A549 (cell line): ENCODE measurements around the gene TAF4B. TPM values are rescaled to one million over a fixed set of nuclear protein-coding genes. Genes with fewer than 3 reads are reported as not detected.
"Not testable (repeated sequence)": the region's sequence is repeated elsewhere in the genome, so short reads cannot be mapped to it uniquely, and the experiment has no call there.

Experiments used
- ATAC-seq, 2 experiments: fragments of 200-7000 bp in 1 of 2; fragments of >200 bp in 1 of 2; cut with Nextera tagmentation in 1 of 2; cut with Tn5 transposase in 1 of 2; 3 replicates each; pipeline versions ENCODE4 v1.8.0 to v1.9.1; 2018 to 2020; ENCODE audit warnings: mild to moderate bottlenecking in 1 of 2, moderate library complexity in 1 of 2
- CTCF ChIA-PET: fragments of 300-600 bp; sonication (Branson Sonifier 250); formaldehyde crosslinking; extraction: SDS; loops from one replicate; lab custom pipeline; 2021; ENCODE audit warnings: antibody characterized with exemption, inconsistent platforms; lab: Yijun Ruan, JAX
- POLR2A ChIA-PET: fragments of 350-600 bp; formaldehyde crosslinking; extraction: SDS; loops from one replicate; lab custom pipeline; 2021; ENCODE audit warnings: antibody characterized with exemption, inconsistent platforms; lab: Yijun Ruan, JAX
- DNase-seq, 2 experiments: peaks; one replicate each; pipeline versions ENCODE4 v3.0.0 to v3.0.0-alpha.2; 2011 to 2016; ENCODE audit warnings: low read depth in 1 of 2, low spot score in 1 of 2
- FAIRE-seq: peaks from 2 replicates; lab custom pipeline; 2011; peaks lifted over from hg19 to GRCh38; lab: Jason Lieb, UNC
- H3K27ac ChIP-seq, 2 experiments: fragments of >200 bp; sonication (Bioruptor Twin); formaldehyde crosslinking; 3 replicates each; pipeline ENCODE4 v1.5.1; 2016 to 2017
- H3K4me1 ChIP-seq: fragments of >200 bp; sonication (Bioruptor Twin); formaldehyde crosslinking; 3 replicates; pipeline ENCODE4 v1.6.1; 2016
- H3K4me2 ChIP-seq: fragments of >200 bp; sonication (Bioruptor Twin); formaldehyde crosslinking; 3 replicates; pipeline ENCODE4 v1.6.1; 2016
- H3K4me3 ChIP-seq: fragments of >200 bp; sonication (Bioruptor Twin); formaldehyde crosslinking; 3 replicates; pipeline ENCODE4 v1.5.1; 2016
- H3K9me3 ChIP-seq: fragments of >200 bp; sonication (Bioruptor Twin); formaldehyde crosslinking; 3 replicates; pipeline ENCODE4 v1.6.1; 2016
- ATOH8 ChIP-seq: fragments of 250-450 bp; sonication (Bioruptor Pico); IDR thresholded peaks from 2 replicates; pipeline ENCODE4 v1.5.0; 2020; ENCODE audit warnings: low read depth, mild to moderate bottlenecking, moderate library complexity
- BCL3 ChIP-seq: fragments of >200 bp; sonication (Bioruptor Twin); formaldehyde crosslinking; IDR thresholded peaks from 3 replicates; pipeline ENCODE4 v1.6.1; 2016
- BHLHE40 ChIP-seq: IDR thresholded peaks from 2 replicates; pipeline ENCODE4 v1.6.1; 2012; ENCODE audit warnings: low read depth, low read length, inconsistent platforms
- E2F6 ChIP-seq: IDR thresholded peaks from 2 replicates; pipeline ENCODE4 v1.6.1; 2012; ENCODE audit warnings: low read depth, borderline replicate concordance
- EHF ChIP-seq: fragments of 250-450 bp; sonication (Bioruptor Pico); IDR thresholded peaks from 2 replicates; pipeline ENCODE4 v1.5.0; 2020; ENCODE audit warnings: mild to moderate bottlenecking
- EHMT2 ChIP-seq: fragments of 200-600 bp; sonication (generic); IDR thresholded peaks from 2 replicates; pipeline ENCODE4 v1.6.1; 2016; ENCODE audit warnings: antibody characterized with exemption, low read depth, mild to moderate bottlenecking, moderate library complexity
- ELK1 ChIP-seq: fragments of 150-350 bp; IDR thresholded peaks from 2 replicates; pipeline ENCODE4 v1.6.1; 2014; ENCODE audit warnings: low read depth, mild to moderate bottlenecking, low read length
- FOSB ChIP-seq: fragments of 250-450 bp; sonication (Bioruptor Pico); IDR thresholded peaks from 2 replicates; pipeline ENCODE4 v1.5.0; 2020; ENCODE audit warnings: mild to moderate bottlenecking, moderate library complexity
- FOSL2 ChIP-seq, 2 experiments: fragments of 450-650 bp in 1 of 2; fragments of >200 bp in 1 of 2; sonication (Bioruptor Twin) in 1 of 2; formaldehyde crosslinking; IDR thresholded peaks; 2 replicates each; pipeline versions ENCODE4 v1.5.0 to v1.6.1; 2016 to 2020; ENCODE audit warnings: mild to moderate bottlenecking in 1 of 2, moderate library complexity in 1 of 2
- HES2 ChIP-seq: fragments of >200 bp; sonication (Bioruptor Twin); formaldehyde crosslinking; IDR thresholded peaks from 2 replicates; pipeline ENCODE4 v1.6.1; 2016
- HEYL ChIP-seq: fragments of 250-450 bp; sonication (Bioruptor Pico); IDR thresholded peaks from 2 replicates; pipeline ENCODE4 v1.8.0; 2021; ENCODE audit warnings: mild to moderate bottlenecking, moderate library complexity
- HMGXB4 ChIP-seq: fragments of 250-450 bp; sonication (Bioruptor Pico); IDR thresholded peaks from 2 replicates; pipeline ENCODE4 v1.5.0; 2021; ENCODE audit warnings: mild to moderate bottlenecking, moderate library complexity, borderline replicate concordance
- HOXB13 ChIP-seq: fragments of 250-450 bp; sonication (Bioruptor Pico); IDR thresholded peaks from 2 replicates; pipeline ENCODE4 v1.5.0; 2020; ENCODE audit warnings: low read depth, mild to moderate bottlenecking, moderate library complexity
- JUNB ChIP-seq: fragments of >200 bp; sonication (Bioruptor Twin); formaldehyde crosslinking; IDR thresholded peaks from 2 replicates; pipeline ENCODE4 v1.6.1; 2016
- MAFK ChIP-seq: fragments of 450-650 bp; IDR thresholded peaks from 2 replicates; pipeline ENCODE4 v1.6.1; 2014; ENCODE audit not compliant: partially characterized antibody
- MAX ChIP-seq: IDR thresholded peaks from 2 replicates; pipeline ENCODE4 v1.6.1; 2012
- POLR2AphosphoS2 ChIP-seq: conservative IDR thresholded peaks from 2 replicates; pipeline ENCODE4 v1.6.1; 2012; ENCODE audit warnings: low read length, improper control_type of control experiment, inconsistent platforms
- TP53 ChIP-seq: fragments of 250-450 bp; sonication (Bioruptor Pico); IDR thresholded peaks from 2 replicates; pipeline ENCODE4 v1.5.0; 2021; ENCODE audit warnings: mild to moderate bottlenecking, moderate library complexity
- WGBS: methylation state at CpG from one replicate; pipeline ENCODE4 v1.1.6; 2017; ENCODE audit errors: missing lambda C conversion rate; 5-methylcytosine and 5-hydroxymethylcytosine counted together
- polyA plus RNA-seq, 4 experiments: library from polyadenylated mRNA; depleted of rRNA in 3 of 4; stranded (reverse); fragments of >200 nt; fragmentation: RNase III in 1 of 4; extraction: RNeasy Plus Mini Kit Qiagen cat#74134 plus additional on column Dnase treatment in 1 of 4; gene quantifications; 2 replicates in 3 of 4; 3 replicates in 1 of 4; pipeline ENCODE4 v1.2.3, GENCODE V29; 2011 to 2017

Gene TAF4B
- polyA plus RNA-seq, 2 of the 4 experiments (the other 2 are of a cell fraction) = 2.5 to 5.6 TPM

GRCh38 chr18:26196605-26197004 is 29.6 kb upstream of the TAF4B start:
- ChIA-PET CTCF (no interaction called here), POLR2A (no interaction called here)
- TF ChIP-seq E2F6 (no peak), HMGXB4 (no peak), HOXB13 (CRISPR knock-in tag) (no peak), BCL3 (no peak), MAX (no peak), HES2 (no peak)
- no peak overlapping the region for H3K4me3 ChIP-seq
- ATAC-seq (no peak), DNase-seq (no peak), FAIRE-seq (no peak)
- WGBS = 64% methylated on average over 3 of the region's 3 CpGs
- H3K4me2 ChIP-seq = no peak overlapping the region
- no peaks in the 10 kb centered on the region for H3K9me3 ChIP-seq
- H3K27ac ChIP-seq = no peak overlapping the region
- H3K4me1 ChIP-seq = no peaks in the 10 kb centered on the region

- H3K4me3 ChIP-seq, H3K4me1 ChIP-seq, POLR2A ChIA-PET, H3K9me3 ChIP-seq, H3K27ac ChIP-seq, DNase-seq, ATAC-seq, FAIRE-seq, CTCF ChIA-PET, H3K4me2 ChIP-seq: not testable (repeated sequence)
- WGBS = 54% methylated on average over 8 of the region's 9 CpGs
Observed at GRCh38 chr18:26202001-26202400, 24.2 kb upstream of the TAF4B start.

- no peak for ATAC-seq
- ChIA-PET CTCF (no interaction called here), POLR2A (no interaction called here)
- no peak for TF ChIP-seq HES2
- TF ChIP-seq ELK1 = no peak
- no peak for TF ChIP-seq BHLHE40
- no peak for TF ChIP-seq TP53 (CRISPR knock-in tag)
- TF ChIP-seq HMGXB4 = no peak
- no peak for TF ChIP-seq ATOH8
- TF ChIP-seq HEYL (CRISPR knock-in tag) = no peak
- TF ChIP-seq EHF (CRISPR knock-in tag) = no peak
- no peak for TF ChIP-seq MAFK
- no peak for TF ChIP-seq JUNB
- TF ChIP-seq POLR2AphosphoS2 = no peak
- no peak for TF ChIP-seq FOSL2 (IDR thresholded peaks at IDR 0.05)
- TF ChIP-seq FOSL2 (CRISPR knock-in tag; IDR thresholded peaks at IDR 0.05) = no peak
- TF ChIP-seq EHMT2 = no peak
- no peak for TF ChIP-seq FOSB (CRISPR knock-in tag)
- H3K4me1 ChIP-seq = no peaks in the 10 kb centered on the region
- H3K4me2 ChIP-seq = no peak overlapping the region
- no peak for DNase-seq
- 69% methylated on average over 1 of the region's 1 CpG for WGBS
- no peak overlapping the region for H3K27ac ChIP-seq
- FAIRE-seq = no peak
- no peak overlapping the region for H3K4me3 ChIP-seq
- H3K9me3 ChIP-seq = no peaks in the 10 kb centered on the region
Observed at GRCh38 chr18:26205318-26205717, 20.9 kb upstream of the TAF4B start.
